Keratinocyte (primary cell): ENCODE data around the gene RYR2. TPM values are rescaled to one million over a fixed set of nuclear protein-coding genes. Genes with fewer than 3 reads are reported as not detected.

Experiments
- DNase-seq: peaks from one replicate; pipeline ENCODE4 v3.0.0-alpha.2; 2011; ENCODE audit warnings: low read depth, missing footprints, low spot score
- FAIRE-seq: peaks from 2 replicates; lab custom pipeline; 2011; peaks lifted over from hg19 to GRCh38; lab: Jason Lieb, UNC
- H2AFZ ChIP-seq: 2 replicates; pipeline ENCODE4 v1.6.0; 2012; ENCODE audit warnings: low read length, control low read depth, inconsistent platforms; ENCODE audit not compliant: control insufficient read depth
- H3K27ac ChIP-seq: 2 replicates; pipeline ENCODE4 v1.5.1; 2011; ENCODE audit warnings: low read length; ENCODE audit not compliant: control insufficient read depth, insufficient read depth
- H3K27me3 ChIP-seq: 3 replicates; pipeline ENCODE4 v1.6.0; 2011; ENCODE audit warnings: low read length; ENCODE audit not compliant: control insufficient read depth, insufficient read depth; ENCODE audit errors: extremely low read depth
- H3K36me3 ChIP-seq, 2 experiments: 2 replicates in 1 of 2; 3 replicates in 1 of 2; pipeline ENCODE4 v1.5.1; 2011; ENCODE audit warnings: low read length in 2 of 2, mild to moderate bottlenecking in 1 of 2; ENCODE audit not compliant: control insufficient read depth in 2 of 2, insufficient read depth in 2 of 2; ENCODE audit errors: extremely low read depth in 1 of 2
- H3K4me1 ChIP-seq: 3 replicates; pipeline ENCODE4 v1.5.1; 2011; ENCODE audit warnings: low read length; ENCODE audit not compliant: control insufficient read depth, insufficient read depth; ENCODE audit errors: extremely low read depth
- H3K4me2 ChIP-seq: 3 replicates; pipeline ENCODE4 v1.6.0; 2011; ENCODE audit warnings: low read depth, low read length; ENCODE audit not compliant: control insufficient read depth, insufficient read depth; ENCODE audit errors: extremely low read depth
- H3K4me3 ChIP-seq, 3 experiments: fragments of 200-600 bp in 1 of 3; sonication (generic) in 1 of 3; 2 replicates in 2 of 3; 3 replicates in 1 of 3; pipeline ENCODE4 v1.5.1; 2011 to 2016; ENCODE audit warnings: low read length in 3 of 3, mild to moderate bottlenecking in 3 of 3, control low read depth in 2 of 3, inconsistent platforms in 1 of 3, low read depth in 1 of 3, mixed read lengths in 1 of 3, mixed run types in 1 of 3, moderate library complexity in 1 of 3; ENCODE audit not compliant: control insufficient read depth in 2 of 3, insufficient read depth in 2 of 3; ENCODE audit errors: extremely low read depth in 1 of 3
- H3K79me2 ChIP-seq: 2 replicates; pipeline ENCODE4 v1.6.0; 2012; ENCODE audit warnings: low read length; ENCODE audit not compliant: control insufficient read depth, insufficient read depth
- H3K9ac ChIP-seq: 3 replicates; pipeline ENCODE4 v1.6.0; 2011; ENCODE audit warnings: low read length; ENCODE audit not compliant: control insufficient read depth, insufficient read depth; ENCODE audit errors: extremely low read depth
- H3K9me1 ChIP-seq: 3 replicates; pipeline ENCODE4 v1.6.0; 2011; ENCODE audit warnings: low read length; ENCODE audit not compliant: control insufficient read depth, insufficient read depth; ENCODE audit errors: extremely low read depth
- H3K9me3 ChIP-seq: 2 replicates; pipeline ENCODE4 v1.5.1; 2012; ENCODE audit warnings: low read depth, low read length; ENCODE audit not compliant: control insufficient read depth
- H4K20me1 ChIP-seq: 3 replicates; pipeline ENCODE4 v1.6.0; 2011; ENCODE audit warnings: low read length; ENCODE audit not compliant: control insufficient read depth, insufficient read depth; ENCODE audit errors: extremely low read depth
- EZH2 ChIP-seq: IDR thresholded peaks from one replicate; pipeline ENCODE4 v1.6.1; 2012; ENCODE audit warnings: inconsistent platforms, mild to moderate bottlenecking, low read length, moderate library complexity
- dilution Hi-C: fragments of 300-500 bp; cut with MboI; formaldehyde crosslinking; loops from one replicate; pipeline ENCODE4 v1.7.0; 2020; ENCODE audit warnings: low sequenced_read_pairs; ENCODE audit not compliant: extremely low pct_ligation_motif_present
- polyA plus RNA-seq, 5 experiments: library from polyadenylated mRNA; depleted of rRNA in 3 of 5; stranded (reverse) in 3 of 5; stranded (forward) in 1 of 5; unstranded in 1 of 5; fragments of >200 nt; gene quantifications; 1 replicate in 1 of 5; 2 replicates in 3 of 5; 3 replicates in 1 of 5; pipeline versions ENCODE4 v1.2.1 to v1.2.3, GENCODE V29; 2011 to 2012; ENCODE audit warnings: missing spikeins in 2 of 5, low read depth in 1 of 5, low replicate concordance in 1 of 5
- TF ChIP-seq, protein P1 (sequence below), 3 experiments: IDR thresholded peaks in 1 of 3; conservative IDR thresholded peaks in 1 of 3; optimal IDR thresholded peaks in 1 of 3; 2 replicates in 2 of 3; 3 replicates in 1 of 3; pipeline versions ENCODE3 to v1.5.1; 2011; ENCODE audit warnings: low read length in 3 of 3, mild to moderate bottlenecking in 3 of 3, moderate library complexity in 2 of 3, control low read depth in 1 of 3, inconsistent platforms in 1 of 3; ENCODE audit not compliant: insufficient read depth in 2 of 3; ENCODE audit errors: extremely low read depth in 1 of 3

The RYR2 gene
- polyA plus RNA-seq, 1 donor (not counting 4 experiments of a cell fraction or from before 2014, with no cell fraction given): 0.05 TPM

DNA sequence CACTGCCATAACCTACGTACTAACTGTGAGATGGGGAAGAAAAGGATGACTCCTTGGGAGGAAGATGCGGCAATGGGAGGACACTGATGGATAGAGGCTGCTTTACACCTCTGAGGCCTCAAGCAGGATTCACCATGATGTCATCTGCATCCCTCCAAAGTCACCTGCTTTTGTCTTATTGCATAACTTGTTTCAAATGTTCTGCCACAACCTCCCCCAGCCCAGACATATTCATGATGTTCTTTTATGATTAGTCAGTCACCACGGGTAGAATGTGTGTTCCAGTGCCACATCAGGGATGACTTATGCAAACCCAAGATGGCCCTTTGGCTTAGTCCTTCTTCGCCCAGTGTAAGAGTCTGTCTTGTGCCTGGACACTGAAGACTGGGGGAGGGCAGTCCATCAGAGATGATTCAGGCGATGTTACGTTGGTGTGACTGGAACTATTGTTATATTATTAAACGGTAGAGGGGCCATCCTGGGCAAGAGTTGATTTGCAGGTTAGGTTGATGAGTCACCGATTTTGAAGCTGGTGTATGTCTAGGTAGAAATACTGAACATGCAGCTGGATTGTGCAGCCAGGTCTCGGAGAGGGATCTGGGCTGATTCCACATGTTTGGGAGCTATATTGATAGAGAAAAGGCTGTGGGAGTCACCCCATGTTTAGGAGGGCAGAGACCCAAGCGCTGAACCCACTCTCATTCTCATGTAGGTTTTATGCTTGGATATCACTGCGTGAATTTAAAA, 32.6 kb downstream of the RYR2 start:
- H3K9ac ChIP-seq: no peak overlapping the region
- dilution Hi-C loops: no loop called here
- no peak for FAIRE-seq
- TF ChIP-seq, protein P1, sequence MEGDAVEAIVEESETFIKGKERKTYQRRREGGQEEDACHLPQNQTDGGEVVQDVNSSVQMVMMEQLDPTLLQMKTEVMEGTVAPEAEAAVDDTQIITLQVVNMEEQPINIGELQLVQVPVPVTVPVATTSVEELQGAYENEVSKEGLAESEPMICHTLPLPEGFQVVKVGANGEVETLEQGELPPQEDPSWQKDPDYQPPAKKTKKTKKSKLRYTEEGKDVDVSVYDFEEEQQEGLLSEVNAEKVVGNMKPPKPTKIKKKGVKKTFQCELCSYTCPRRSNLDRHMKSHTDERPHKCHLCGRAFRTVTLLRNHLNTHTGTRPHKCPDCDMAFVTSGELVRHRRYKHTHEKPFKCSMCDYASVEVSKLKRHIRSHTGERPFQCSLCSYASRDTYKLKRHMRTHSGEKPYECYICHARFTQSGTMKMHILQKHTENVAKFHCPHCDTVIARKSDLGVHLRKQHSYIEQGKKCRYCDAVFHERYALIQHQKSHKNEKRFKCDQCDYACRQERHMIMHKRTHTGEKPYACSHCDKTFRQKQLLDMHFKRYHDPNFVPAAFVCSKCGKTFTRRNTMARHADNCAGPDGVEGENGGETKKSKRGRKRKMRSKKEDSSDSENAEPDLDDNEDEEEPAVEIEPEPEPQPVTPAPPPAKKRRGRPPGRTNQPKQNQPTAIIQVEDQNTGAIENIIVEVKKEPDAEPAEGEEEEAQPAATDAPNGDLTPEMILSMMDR (optimal IDR thresholded peaks at IDR 0.05 in 1 of 3, IDR thresholded peaks at IDR 0.05 in 1 of 3, conservative IDR thresholded peaks at IDR 0.05 in 1 of 3; ENCODE audit: extremely low read depth in 1 of 3, insufficient read depth in 2 of 3, low read length in 3 of 3): no peak
- no peak for TF ChIP-seq EZH2
- H3K27me3 ChIP-seq: no peaks in the 10 kb centered on the region
- no peaks in the 10 kb centered on the region for H3K9me3 ChIP-seq
- H3K4me1 ChIP-seq: no peaks in the 10 kb centered on the region
- H4K20me1 ChIP-seq: no peaks in the 10 kb centered on the region
- H3K79me2 ChIP-seq: no peaks in the 10 kb centered on the region
- H3K36me3 ChIP-seq: no peaks in the 10 kb centered on the region
- no peak overlapping the region for H3K4me2 ChIP-seq
- H2AFZ ChIP-seq: no peak overlapping the region
- no peak overlapping the region for H3K27ac ChIP-seq
- no peaks in the 10 kb centered on the region for H3K9me1 ChIP-seq
- DNase-seq: no peak
- H3K4me3 ChIP-seq: no peak overlapping the region

DNA sequence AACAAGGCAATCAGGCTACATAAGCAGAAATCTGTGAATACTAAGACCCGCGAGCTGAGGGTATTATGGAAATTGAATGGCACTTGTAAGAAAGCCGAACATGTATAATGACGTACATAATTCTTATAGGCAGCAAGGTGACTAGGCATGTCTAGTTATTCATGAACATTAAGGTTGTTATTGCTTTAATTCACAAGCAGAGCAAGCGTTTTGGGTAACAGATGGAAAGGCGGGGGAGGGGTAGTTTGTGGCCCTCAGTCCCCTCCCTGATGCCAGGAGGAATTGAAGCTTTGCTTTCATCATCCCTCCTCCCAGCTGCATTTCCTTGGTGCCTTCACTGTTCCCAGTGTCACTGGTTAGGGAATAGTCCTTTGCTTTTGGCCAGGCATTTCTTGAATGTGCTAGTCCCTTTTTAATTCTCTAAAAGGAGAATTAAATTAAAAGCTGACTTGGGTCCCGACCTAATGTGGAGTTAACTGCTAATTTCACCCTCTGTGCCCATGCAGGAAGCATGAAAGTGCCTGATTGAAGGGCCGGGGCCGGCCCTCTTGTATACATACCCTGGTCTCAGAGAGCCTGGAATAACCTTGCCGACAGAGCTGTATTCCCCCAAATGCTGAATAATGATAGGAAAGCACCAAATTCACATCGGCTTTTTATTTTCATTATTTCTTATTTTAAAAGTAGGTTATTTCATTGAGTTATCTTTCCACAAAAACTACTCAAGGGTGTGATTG, 42.5 kb downstream of the RYR2 start:
- Histone ChIP-seq H3K4me3 (no peak overlapping the region), H3K27me3 (no peaks in the 10 kb centered on the region), H3K4me1 (no peaks in the 10 kb centered on the region), H3K9me1 (no peaks in the 10 kb centered on the region), H3K27ac (no peak overlapping the region), H3K9ac (no peak overlapping the region), H2AFZ (no peak overlapping the region), H4K20me1 (no peaks in the 10 kb centered on the region), H3K79me2 (no peaks in the 10 kb centered on the region), H3K4me2 (no peak overlapping the region), H3K9me3 (no peaks in the 10 kb centered on the region), H3K36me3 (no peaks in the 10 kb centered on the region)
- dilution Hi-C loops: no loop called here
- FAIRE-seq: no peak
- no peak for DNase-seq
- TF ChIP-seq, protein P1 (optimal IDR thresholded peaks at IDR 0.05 in 1 of 3, IDR thresholded peaks at IDR 0.05 in 1 of 3, conservative IDR thresholded peaks at IDR 0.05 in 1 of 3; ENCODE audit: extremely low read depth in 1 of 3, insufficient read depth in 2 of 3, low read length in 3 of 3): no peak
- no peak for TF ChIP-seq EZH2
